Heart left ventricle (tissue), 16 donors: ENCODE results near the gene PMF1. TPM values are rescaled to one million over a fixed set of nuclear protein-coding genes. Genes with fewer than 3 reads are reported as not detected.

Experiments
- ATAC-seq, 4 donors: fragments of 200-7000 bp; cut with Tn5 transposase; one replicate each; pipeline ENCODE4 v1.9.1; 2020 to 2022; ENCODE audit warnings: moderate library complexity in 4 of 4, mild to moderate bottlenecking in 3 of 4, moderate number of reproducible peaks in 1 of 4
- DNase-seq, 5 donors: peaks; one replicate each; pipeline ENCODE4 v3.0.0-alpha.2; 2020
- H3K27ac ChIP-seq, 12 donors: fragments of 200-600 bp; sonication (generic) in 4 of 12; one replicate each; pipeline versions ENCODE4 v1.5.0 to v1.8.0; 2016 to 2022; ENCODE audit warnings: mild to moderate bottlenecking in 2 of 12
- H3K27me3 ChIP-seq, 9 donors: fragments of 200-600 bp; sonication (generic) in 2 of 9; one replicate each; pipeline versions ENCODE4 v1.5.1 to v1.8.0; 2016 to 2022; ENCODE audit warnings: mild to moderate bottlenecking in 3 of 9
- H3K36me3 ChIP-seq, 9 donors: fragments of 200-600 bp; sonication (generic) in 2 of 9; one replicate each; pipeline versions ENCODE4 v1.5.0 to v1.8.0; 2018 to 2022; ENCODE audit warnings: mild to moderate bottlenecking in 2 of 9
- H3K4me1 ChIP-seq, 12 donors: fragments of 200-600 bp; sonication (generic) in 4 of 12; one replicate each; pipeline versions ENCODE4 v1.5.0 to v1.8.0; 2016 to 2022; ENCODE audit warnings: mild to moderate bottlenecking in 3 of 12
- H3K4me3 ChIP-seq, 12 donors: fragments of 200-600 bp; sonication (generic) in 4 of 12; one replicate each; pipeline versions ENCODE4 v1.5.0 to v1.8.0; 2017 to 2022; ENCODE audit warnings: mild to moderate bottlenecking in 9 of 12, moderate library complexity in 4 of 12
- H3K9me3 ChIP-seq, 12 donors: fragments of 200-600 bp; sonication (generic) in 4 of 12; one replicate each; pipeline versions ENCODE4 v1.5.0 to v1.8.0; 2016 to 2022; ENCODE audit warnings: mild to moderate bottlenecking in 1 of 12
- CTCF ChIP-seq, 12 donors: fragments of 200-600 bp; sonication (generic) in 4 of 12; IDR thresholded peaks; one replicate each; pipeline versions ENCODE4 v1.5.0 to v1.8.0; 2018 to 2022; ENCODE audit warnings: antibody characterized with exemption in 12 of 12, mild to moderate bottlenecking in 5 of 12
- POLR2A ChIP-seq, 2 donors: fragments of 450-650 bp; IDR thresholded peaks; one replicate each; pipeline ENCODE4 v1.6.1; 2017; ENCODE audit warnings: antibody characterized with exemption in 2 of 2, mild to moderate bottlenecking in 2 of 2, moderate library complexity in 2 of 2
- WGBS, 4 donors: extraction: QIAGEN DNeasy Blood & Tissue Kit in 2 of 4; methylation state at CpG; one replicate each; pipeline versions ENCODE4 v1.1.5 to v1.1.7; 2013 to 2018; 5-methylcytosine and 5-hydroxymethylcytosine counted together
- intact Hi-C, 10 donors: fragments of 100-400 bp; cut with DNase I; formaldehyde crosslinking; loops; one replicate each; pipeline versions ENCODE4 v1.11.1 to v1.14.2; 2022
- polyA plus RNA-seq, 2 donors: library from polyadenylated mRNA; stranded (reverse); fragments of 200-250 nt; gene quantifications; one replicate each; pipeline ENCODE4 v1.2.3, GENCODE V29; 2013
- total RNA-seq, 9 donors: library from RNA; depleted of rRNA in 2 of 9; stranded (reverse); fragments of >200 nt in 2 of 9; fragmentation: NEBNext Ultra II Directional in 3 of 9; extraction: Animal tissue kit (Norgen Biotek cat#: 25700) in 3 of 9; gene quantifications; one replicate each; pipeline versions ENCODE4 v1.1.0 to v1.2.4, GENCODE V29; 2016 to 2023
- donor health status: ischemic (EF 13 %, LVEDD 7.1; RV severe dilation, severe dysfunction).
- donor health status: healthy with polysubstance abuse.
- donor health status: DM: no; HTN: yes; CAD: no.
- donor health status: DM: no; HTN: no; CAD: no.
- donor health status: ischemic (EF 25% LVEDD 6.9; RV normal size, moderate dysfunction).
- donor health status: ischemic (EF 25% LVEDD 5.7; RV mildly dilated, moderate dysfunction).
- donor health status: healthy.
- donor health status: DM: yes; HTN: yes; CAD: no.
- donor health status: ischemic (EF 35%, LVEDD 5.7; RV mildly dilated, moderate dysfunction).
- donor health status: nonischemic (EF 11% LVEDD 7.7; RV severe dilation, severe dysfunction).
- donor health status: DM: yes; HTN: yes; CAD: no.
- donor health status: PGD.
- donor health status: ischemic (EF 29% LVEDD 5.4; RV normal size, mild dysfunction).
- donor health status: nonischemic (EF 23%, LVEDD 6.1; RV moderate dilation, normal function).

PMF1 gene
- total and polyA plus RNA-seq, 11 donors: 57.8 to 122 (median 68.2) TPM

DNA sequence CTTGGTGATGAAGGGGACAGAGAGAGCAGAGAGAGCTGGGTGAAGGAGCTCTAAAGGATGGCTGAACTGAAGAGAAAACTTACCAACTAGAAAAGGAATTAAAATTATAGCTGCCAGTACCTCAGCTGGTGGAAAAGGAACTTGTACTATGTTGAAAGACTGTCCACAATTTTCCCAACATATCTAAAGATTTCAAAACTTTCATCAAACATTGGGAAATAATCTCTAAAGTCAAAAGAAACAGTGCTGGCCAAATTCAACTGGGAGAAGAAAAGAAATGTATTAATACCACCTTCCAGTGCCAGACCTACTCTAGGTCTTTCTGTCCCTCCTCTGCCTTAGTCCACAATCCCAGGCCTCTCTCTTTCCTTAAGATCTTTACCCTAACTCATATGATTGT is 63.7 kb downstream of the PMF1 start:
- intact Hi-C loops: no loop called here
- no peak overlapping the region for H3K4me3 ChIP-seq
- no peaks in the 10 kb centered on the region for H3K27me3 ChIP-seq
- H3K27ac ChIP-seq: peak overlapping the region in 1 of 12 donors; percentile 59
- H3K4me1 ChIP-seq: peaks cover 3 to 48% (median 16%) of the 10 kb centered on the region in 12 donors
- TF ChIP-seq CTCF (IDR thresholded peaks at IDR 0.05) (no peak), POLR2A (IDR thresholded peaks at IDR 0.05) (no peak)
- peaks cover 0 to 89% (median 74%) of the 10 kb centered on the region in 9 donors for H3K36me3 ChIP-seq
- ATAC-seq: no peak
- H3K9me3 ChIP-seq: no peaks in the 10 kb centered on the region
- no peak for DNase-seq

GRCh38 chr1:156276966-156277381 is 64.2 kb downstream of the PMF1 start:
- 67 to 88% (median 83%) methylated on average over 6 of the region's 6 CpGs for WGBS, 4 donors
- DNase-seq: no peak
- Histone ChIP-seq H3K36me3 (peaks cover 0 to 85% (median 70%) of the 10 kb centered on the region in 9 donors), H3K27ac (peak overlapping the region in 1 of 12 donors; percentile 59), H3K4me1 (peaks cover 5 to 52% (median 20%) of the 10 kb centered on the region in 12 donors), H3K9me3 (no peaks in the 10 kb centered on the region), H3K27me3 (no peaks in the 10 kb centered on the region), H3K4me3 (no peak overlapping the region)
- ATAC-seq: no peak
- no peak for TF ChIP-seq POLR2A (IDR thresholded peaks at IDR 0.05)
- intact Hi-C loops: no loop called here

- WGBS, 4 donors: 86 to 96% (median 93%) methylated on average over 3 of the region's 3 CpGs
- no peak for TF ChIP-seq CTCF (IDR thresholded peaks at IDR 0.05)
- TF ChIP-seq POLR2A (IDR thresholded peaks at IDR 0.05): no peak
Measured at GRCh38 chr1:156279837-156280236, 67.0 kb downstream of the PMF1 start.

GRCh38 chr1:156281281-156281680 is 68.5 kb downstream of the PMF1 start:
- H3K4me3 ChIP-seq: peak overlapping the region; percentile 68 to 100 (median 84)
- TF ChIP-seq POLR2A (IDR thresholded peaks at IDR 0.05): peak in 1 of 2 donors; percentile 44
- peak in 2 of 12 donors; percentile 28 to 29 for TF ChIP-seq CTCF (IDR thresholded peaks at IDR 0.05)
- no peaks in the 10 kb centered on the region for H3K9me3 ChIP-seq
- H3K36me3 ChIP-seq: peaks cover 0 to 42% (median 30%) of the 10 kb centered on the region in 9 donors
- peaks cover 5 to 69% (median 30%) of the 10 kb centered on the region in 12 donors for H3K4me1 ChIP-seq
- peak; percentile 81 to 92 (median 85) for ATAC-seq
- 14 to 19% (median 18%) methylated on average over 8 of the region's 8 CpGs for WGBS, 4 donors
- peak overlapping the region; percentile 27 to 98 (median 92) for H3K27ac ChIP-seq
- intact Hi-C loops: no loop called here
- no peaks in the 10 kb centered on the region for H3K27me3 ChIP-seq
- peak in 4 of 5 donors; percentile 71 to 88 (median 82) for DNase-seq

More at GRCh38 chr1:156279837-156280236, 67.0 kb downstream of the PMF1 start:
- Histone ChIP-seq H3K4me1 (peaks cover 5 to 69% (median 30%) of the 10 kb centered on the region in 12 donors), H3K9me3 (no peaks in the 10 kb centered on the region), H3K4me3 (no peak overlapping the region), H3K27me3 (no peaks in the 10 kb centered on the region), H3K27ac (no peak overlapping the region), H3K36me3 (peaks cover 0 to 56% (median 41%) of the 10 kb centered on the region in 9 donors)
- DNase-seq (no peak), ATAC-seq (no peak)
- intact Hi-C loops: no loop called here
